HEK293 (cell line): ENCODE results near the gene SLCO4A1.

Experiments used
- KLF9 ChIP-seq: fragments of 450-650 bp; formaldehyde crosslinking; IDR thresholded peaks from 2 replicates; pipeline ENCODE4 v1.5.1; 2016; ENCODE audit warnings: missing biosample characterization, missing genetic modification characterization, low read depth
- ZNF561 ChIP-seq: fragments of 450-650 bp; IDR thresholded peaks from 2 replicates; pipeline ENCODE4 v1.5.1; 2018; ENCODE audit warnings: missing biosample characterization, missing genetic modification characterization, borderline replicate concordance
- ZNF571 ChIP-seq: fragments of 450-650 bp; formaldehyde crosslinking; IDR thresholded peaks from 2 replicates; pipeline ENCODE4 v1.5.0; 2017; ENCODE audit warnings: missing biosample characterization, missing genetic modification characterization
- ZNF629 ChIP-seq: fragments of 450-650 bp; formaldehyde crosslinking; IDR thresholded peaks from 2 replicates; pipeline ENCODE4 v1.5.1; 2017; ENCODE audit warnings: missing biosample characterization, missing genetic modification characterization
- ZNF660 ChIP-seq: fragments of 450-650 bp; IDR thresholded peaks from 2 replicates; pipeline ENCODE4 v1.5.1; 2018; ENCODE audit warnings: missing biosample characterization, mild to moderate bottlenecking, missing genetic modification characterization
- ZNF677 ChIP-seq: fragments of 450-650 bp; IDR thresholded peaks from 2 replicates; pipeline ENCODE4 v1.5.0; 2018; ENCODE audit warnings: missing biosample characterization, mild to moderate bottlenecking, missing genetic modification characterization, moderate library complexity
- TF ChIP-seq, protein P1 (sequence below): fragments of 450-650 bp; formaldehyde crosslinking; IDR thresholded peaks from 2 replicates; pipeline ENCODE4 v1.5.1; 2016; ENCODE audit warnings: missing biosample characterization, missing genetic modification characterization
- TF ChIP-seq, protein P2 (sequence below): fragments of 450-650 bp; formaldehyde crosslinking; IDR thresholded peaks from 2 replicates; pipeline ENCODE4 v1.5.1; 2016; ENCODE audit warnings: missing biosample characterization, missing genetic modification characterization
- TF ChIP-seq, protein P3 (sequence below): fragments of 450-650 bp; formaldehyde crosslinking; IDR thresholded peaks from 2 replicates; pipeline ENCODE4 v1.5.1; 2016; ENCODE audit warnings: missing biosample characterization, missing genetic modification characterization

DNA sequence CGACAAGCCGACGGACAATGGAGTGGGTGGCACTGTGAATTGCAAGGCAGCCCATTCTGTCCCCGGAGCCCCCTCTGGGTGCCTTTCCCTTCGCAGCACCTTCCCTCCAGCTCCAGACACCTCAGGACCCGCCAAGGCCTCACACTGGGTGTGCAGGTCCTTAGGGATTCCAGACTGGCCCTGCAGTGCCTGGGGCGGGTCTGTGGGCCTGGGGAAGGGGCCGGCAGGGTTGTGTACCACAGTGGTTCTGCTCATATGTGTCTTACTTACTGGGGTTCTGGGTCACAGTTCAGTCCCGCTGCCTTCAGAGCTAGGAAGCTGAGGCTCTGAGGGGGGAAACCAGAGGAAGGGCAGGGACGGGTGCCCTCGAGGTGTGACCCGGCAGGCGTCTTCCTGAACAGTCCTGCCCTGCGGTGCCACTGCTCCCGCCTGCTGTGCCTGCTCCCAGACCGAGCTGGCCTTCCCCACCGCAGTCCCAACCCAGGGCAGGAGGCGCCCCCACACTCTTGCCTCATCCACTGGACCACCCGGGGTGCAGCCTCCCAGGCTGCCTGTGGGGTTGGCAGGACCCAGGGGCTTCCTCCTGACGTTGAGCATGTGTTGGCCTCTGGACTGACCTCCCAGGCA lies 16.3 kb upstream of the SLCO4A1 start:
- TF ChIP-seq, protein P1, sequence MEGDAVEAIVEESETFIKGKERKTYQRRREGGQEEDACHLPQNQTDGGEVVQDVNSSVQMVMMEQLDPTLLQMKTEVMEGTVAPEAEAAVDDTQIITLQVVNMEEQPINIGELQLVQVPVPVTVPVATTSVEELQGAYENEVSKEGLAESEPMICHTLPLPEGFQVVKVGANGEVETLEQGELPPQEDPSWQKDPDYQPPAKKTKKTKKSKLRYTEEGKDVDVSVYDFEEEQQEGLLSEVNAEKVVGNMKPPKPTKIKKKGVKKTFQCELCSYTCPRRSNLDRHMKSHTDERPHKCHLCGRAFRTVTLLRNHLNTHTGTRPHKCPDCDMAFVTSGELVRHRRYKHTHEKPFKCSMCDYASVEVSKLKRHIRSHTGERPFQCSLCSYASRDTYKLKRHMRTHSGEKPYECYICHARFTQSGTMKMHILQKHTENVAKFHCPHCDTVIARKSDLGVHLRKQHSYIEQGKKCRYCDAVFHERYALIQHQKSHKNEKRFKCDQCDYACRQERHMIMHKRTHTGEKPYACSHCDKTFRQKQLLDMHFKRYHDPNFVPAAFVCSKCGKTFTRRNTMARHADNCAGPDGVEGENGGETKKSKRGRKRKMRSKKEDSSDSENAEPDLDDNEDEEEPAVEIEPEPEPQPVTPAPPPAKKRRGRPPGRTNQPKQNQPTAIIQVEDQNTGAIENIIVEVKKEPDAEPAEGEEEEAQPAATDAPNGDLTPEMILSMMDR (tag by site-specific recombination): no peak
- TF ChIP-seq, protein P2, sequence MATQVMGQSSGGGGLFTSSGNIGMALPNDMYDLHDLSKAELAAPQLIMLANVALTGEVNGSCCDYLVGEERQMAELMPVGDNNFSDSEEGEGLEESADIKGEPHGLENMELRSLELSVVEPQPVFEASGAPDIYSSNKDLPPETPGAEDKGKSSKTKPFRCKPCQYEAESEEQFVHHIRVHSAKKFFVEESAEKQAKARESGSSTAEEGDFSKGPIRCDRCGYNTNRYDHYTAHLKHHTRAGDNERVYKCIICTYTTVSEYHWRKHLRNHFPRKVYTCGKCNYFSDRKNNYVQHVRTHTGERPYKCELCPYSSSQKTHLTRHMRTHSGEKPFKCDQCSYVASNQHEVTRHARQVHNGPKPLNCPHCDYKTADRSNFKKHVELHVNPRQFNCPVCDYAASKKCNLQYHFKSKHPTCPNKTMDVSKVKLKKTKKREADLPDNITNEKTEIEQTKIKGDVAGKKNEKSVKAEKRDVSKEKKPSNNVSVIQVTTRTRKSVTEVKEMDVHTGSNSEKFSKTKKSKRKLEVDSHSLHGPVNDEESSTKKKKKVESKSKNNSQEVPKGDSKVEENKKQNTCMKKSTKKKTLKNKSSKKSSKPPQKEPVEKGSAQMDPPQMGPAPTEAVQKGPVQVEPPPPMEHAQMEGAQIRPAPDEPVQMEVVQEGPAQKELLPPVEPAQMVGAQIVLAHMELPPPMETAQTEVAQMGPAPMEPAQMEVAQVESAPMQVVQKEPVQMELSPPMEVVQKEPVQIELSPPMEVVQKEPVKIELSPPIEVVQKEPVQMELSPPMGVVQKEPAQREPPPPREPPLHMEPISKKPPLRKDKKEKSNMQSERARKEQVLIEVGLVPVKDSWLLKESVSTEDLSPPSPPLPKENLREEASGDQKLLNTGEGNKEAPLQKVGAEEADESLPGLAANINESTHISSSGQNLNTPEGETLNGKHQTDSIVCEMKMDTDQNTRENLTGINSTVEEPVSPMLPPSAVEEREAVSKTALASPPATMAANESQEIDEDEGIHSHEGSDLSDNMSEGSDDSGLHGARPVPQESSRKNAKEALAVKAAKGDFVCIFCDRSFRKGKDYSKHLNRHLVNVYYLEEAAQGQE (tag by site-specific recombination): no peak
- TF ChIP-seq ZNF629 (tag by site-specific recombination): no peak
- no peak for TF ChIP-seq ZNF561 (tag by site-specific recombination)
- no peak for TF ChIP-seq ZNF571 (tag by site-specific recombination)
- TF ChIP-seq, protein P3, sequence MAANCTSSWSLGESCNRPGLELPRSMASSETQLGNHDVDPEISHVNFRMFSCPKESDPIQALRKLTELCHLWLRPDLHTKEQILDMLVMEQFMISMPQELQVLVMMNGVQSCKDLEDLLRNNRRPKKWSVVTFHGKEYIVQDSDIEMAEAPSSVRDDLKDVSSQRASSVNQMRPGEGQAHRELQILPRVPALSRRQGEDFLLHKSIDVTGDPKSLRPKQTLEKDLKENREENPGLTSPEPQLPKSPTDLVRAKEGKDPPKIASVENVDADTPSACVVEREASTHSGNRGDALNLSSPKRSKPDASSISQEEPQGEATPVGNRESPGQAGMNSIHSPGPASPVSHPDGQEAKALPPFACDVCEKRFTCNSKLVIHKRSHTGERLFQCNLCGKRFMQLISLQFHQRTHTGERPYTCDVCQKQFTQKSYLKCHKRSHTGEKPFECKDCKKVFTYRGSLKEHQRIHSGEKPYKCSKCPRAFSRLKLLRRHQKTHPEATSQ: no peak
- no peak for TF ChIP-seq ZNF660
- TF ChIP-seq ZNF677 (tag by site-specific recombination): no peak
- TF ChIP-seq KLF9: no peak
